Ectodermal cell (in vitro differentiated cells): ENCODE results near the gene STX8.

Experiments
- H3K27ac ChIP-seq: 2 replicates; pipeline ENCODE4 v1.7.0; 2013; ENCODE audit warnings: mild to moderate bottlenecking, low read depth, low read length; ENCODE audit not compliant: insufficient read depth, poor library complexity, severe bottlenecking
- H3K27me3 ChIP-seq: 2 replicates; pipeline ENCODE4 v1.7.0; 2013; ENCODE audit warnings: mild to moderate bottlenecking, low read length; ENCODE audit not compliant: insufficient read depth, control insufficient read depth, poor library complexity, severe bottlenecking
- H3K36me3 ChIP-seq: one replicate; pipeline ENCODE4 v1.7.0; 2013; ENCODE audit warnings: low read length; ENCODE audit not compliant: control insufficient read depth, insufficient read depth
- H3K4me1 ChIP-seq: one replicate; pipeline ENCODE4 v1.7.0; 2013; ENCODE audit warnings: low read length; ENCODE audit not compliant: control insufficient read depth, insufficient read depth
- H3K4me3 ChIP-seq: 2 replicates; pipeline ENCODE4 v1.7.0; 2013; ENCODE audit warnings: low read depth, low read length, control low read depth; ENCODE audit not compliant: insufficient read depth
- H3K9me3 ChIP-seq: 2 replicates; pipeline ENCODE4 v1.7.0; 2013; ENCODE audit warnings: mild to moderate bottlenecking, low read length, moderate library complexity; ENCODE audit not compliant: control insufficient read depth
- WGBS, 2 experiments: methylation state at CpG; one replicate each; pipeline ENCODE4 v1.1.7; 2013; ENCODE audit warnings: missing lambda C conversion rate in 2 of 2; 5-methylcytosine and 5-hydroxymethylcytosine counted together

Gene STX8

GRCh38 chr17:9219631-9220397, 355.8 kb downstream of the STX8 start:
- WGBS, 2 experiments: 79 to 83% methylated on average over 13 of the region's 13 CpGs
- H3K27ac ChIP-seq: peak overlapping the region; percentile 74

GRCh38 chr17:9218911-9219310, 356.7 kb downstream of the STX8 start:
- H3K27ac ChIP-seq: no peak overlapping the region
- H3K9me3 ChIP-seq: no peaks in the 10 kb centered on the region
- no peak overlapping the region for H3K4me3 ChIP-seq
- peaks cover 60% of the 10 kb centered on the region for H3K27me3 ChIP-seq
- no peaks in the 10 kb centered on the region for H3K36me3 ChIP-seq
- WGBS, 2 experiments: 92% methylated on average over 15 of the region's 15 CpGs
- H3K4me1 ChIP-seq: peaks cover 29% of the 10 kb centered on the region

More at GRCh38 chr17:9219631-9220397, 355.8 kb downstream of the STX8 start:
- Histone ChIP-seq H3K36me3 (no peaks in the 10 kb centered on the region), H3K4me3 (no peak overlapping the region), H3K9me3 (no peaks in the 10 kb centered on the region), H3K4me1 (peaks cover 29% of the 10 kb centered on the region), H3K27me3 (peaks cover 69% of the 10 kb centered on the region)

GRCh38 chr17:9218064-9218635, 357.5 kb downstream of the STX8 start:
- Histone ChIP-seq H3K4me3 (no peak overlapping the region), H3K4me1 (peaks cover 29% of the 10 kb centered on the region), H3K36me3 (no peaks in the 10 kb centered on the region), H3K9me3 (no peaks in the 10 kb centered on the region), H3K27ac (no peak overlapping the region), H3K27me3 (peaks cover 56% of the 10 kb centered on the region)
- 86 to 87% methylated on average over 8 of the region's 8 CpGs for WGBS, 2 experiments

GRCh38 chr17:9217151-9218056, 358.2 kb downstream of the STX8 start:
- Histone ChIP-seq H3K36me3 (no peaks in the 10 kb centered on the region), H3K4me3 (no peak overlapping the region), H3K27ac (no peak overlapping the region), H3K9me3 (no peaks in the 10 kb centered on the region), H3K27me3 (peaks cover 56% of the 10 kb centered on the region), H3K4me1 (peaks cover 27% of the 10 kb centered on the region)
- whole genome bisulfite sequencing, 2 experiments: 64 to 70% methylated on average over 5 of the region's 5 CpGs

GRCh38 chr17:9215465-9215864, 360.2 kb downstream of the STX8 start:
- Histone ChIP-seq H3K27me3 (peaks cover 56% of the 10 kb centered on the region), H3K4me3 (no peak overlapping the region), H3K27ac (no peak overlapping the region), H3K36me3 (no peaks in the 10 kb centered on the region), H3K4me1 (peaks cover 15% of the 10 kb centered on the region), H3K9me3 (no peaks in the 10 kb centered on the region)

GRCh38 chr17:9213303-9213640, 362.3 kb downstream of the STX8 start:
- H3K9me3 ChIP-seq: no peaks in the 10 kb centered on the region
- WGBS, 2 experiments: 85 to 89% methylated on average over 3 of the region's 3 CpGs

GRCh38 chr17:9212376-9213302, 363.0 kb downstream of the STX8 start:
- 94% methylated on average over 30 of the region's 30 CpGs for WGBS, 2 experiments
- H3K9me3 ChIP-seq: no peaks in the 10 kb centered on the region
- H3K27ac ChIP-seq: no peak overlapping the region
- H3K27me3 ChIP-seq: peaks cover 56% of the 10 kb centered on the region
- H3K36me3 ChIP-seq: no peaks in the 10 kb centered on the region
- H3K4me1 ChIP-seq: peaks cover 4% of the 10 kb centered on the region
- no peak overlapping the region for H3K4me3 ChIP-seq

More at GRCh38 chr17:9213303-9213640, 362.3 kb downstream of the STX8 start:
- H3K27ac ChIP-seq: no peak overlapping the region
- no peak overlapping the region for H3K4me3 ChIP-seq
- H3K27me3 ChIP-seq: peaks cover 58% of the 10 kb centered on the region
- H3K36me3 ChIP-seq: no peaks in the 10 kb centered on the region
- peaks cover 4% of the 10 kb centered on the region for H3K4me1 ChIP-seq

GRCh38 chr17:9211133-9211765, 364.4 kb downstream of the STX8 start:
- Histone ChIP-seq H3K36me3 (no peaks in the 10 kb centered on the region), H3K27ac (no peak overlapping the region), H3K27me3 (peaks cover 60% of the 10 kb centered on the region), H3K9me3 (no peaks in the 10 kb centered on the region), H3K4me3 (no peak overlapping the region), H3K4me1 (peaks cover 10% of the 10 kb centered on the region)
- WGBS, 2 experiments: 74 to 77% methylated on average over 13 of the region's 13 CpGs

GRCh38 chr17:9209781-9210370, 365.7 kb downstream of the STX8 start:
- Histone ChIP-seq H3K4me3 (no peak overlapping the region), H3K4me1 (peaks cover 16% of the 10 kb centered on the region), H3K36me3 (no peaks in the 10 kb centered on the region), H3K27me3 (peaks cover 68% of the 10 kb centered on the region), H3K27ac (no peak overlapping the region), H3K9me3 (no peaks in the 10 kb centered on the region)
- 90 to 93% methylated on average over 7 of the region's 7 CpGs for WGBS, 2 experiments
